Stimulated activated CD4-positive, alpha-beta T cell treated with anti-CD3 and anti-CD28 coated beads, Interleukin-4, amount 100 ng/mL, for 4 hours (primary cell): ENCODE measurements around the gene GAR1.
"Not testable (repeated sequence)": the region's sequence is repeated elsewhere in the genome, so short reads cannot be mapped to it uniquely, and the experiment has no call there.

Experiments
- DNase-seq, 2 experiments: peaks; one replicate each; pipeline ENCODE4 v3.0.0-alpha.2; 2020

Gene GAR1

DNA sequence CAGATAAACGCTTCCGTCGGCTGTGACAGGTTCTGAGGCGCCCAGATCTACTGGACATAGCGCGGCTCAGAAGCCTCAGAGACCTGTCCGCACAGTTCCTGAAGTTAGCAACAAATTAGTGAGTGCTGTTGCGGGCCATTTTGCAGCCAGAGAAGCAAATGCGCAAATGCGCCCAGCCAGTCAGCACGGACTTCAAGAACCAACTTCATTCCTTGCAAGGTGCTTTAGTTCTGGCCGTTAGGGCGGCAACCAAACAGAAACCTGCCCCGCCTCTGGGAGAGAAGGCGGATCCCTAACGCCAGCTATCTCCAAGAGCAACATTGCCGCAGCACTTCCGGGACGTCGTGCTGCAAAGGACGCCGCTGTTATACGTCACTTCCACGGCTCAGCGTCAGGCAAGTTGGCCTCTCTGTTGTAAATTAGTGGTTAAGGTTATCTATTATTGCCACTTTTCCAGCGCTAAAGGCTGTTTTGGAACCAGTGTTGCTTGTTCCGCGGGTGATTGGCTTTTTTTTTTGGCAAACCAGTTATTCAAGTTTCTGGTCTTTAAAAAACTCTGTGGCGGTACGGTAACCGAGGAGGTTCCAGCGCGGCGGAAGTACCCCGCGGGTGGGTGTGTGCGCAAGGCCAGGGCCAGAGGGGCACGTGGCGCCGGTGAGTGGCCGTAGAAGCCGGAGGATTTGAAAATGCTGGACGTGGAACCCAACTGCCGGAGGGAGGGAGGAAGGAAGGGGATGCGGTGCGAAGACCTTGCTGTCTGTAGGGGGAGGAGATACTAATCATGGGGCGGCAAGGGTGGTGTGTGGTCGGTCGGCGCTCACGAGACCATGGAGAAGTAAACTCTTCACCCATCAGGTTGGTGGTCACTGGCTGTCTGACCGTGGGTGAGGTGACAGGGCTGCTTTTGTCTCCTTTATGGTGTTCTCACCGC lies at the start of gene GAR1:
TSS of gene GAR1 (plus strand) at position 612 of the 931 bp plus-strand sequence. CDS start 403 bp downstream, outside the sequence.
- peak; percentile 76 to 88 for DNase-seq

DNA sequence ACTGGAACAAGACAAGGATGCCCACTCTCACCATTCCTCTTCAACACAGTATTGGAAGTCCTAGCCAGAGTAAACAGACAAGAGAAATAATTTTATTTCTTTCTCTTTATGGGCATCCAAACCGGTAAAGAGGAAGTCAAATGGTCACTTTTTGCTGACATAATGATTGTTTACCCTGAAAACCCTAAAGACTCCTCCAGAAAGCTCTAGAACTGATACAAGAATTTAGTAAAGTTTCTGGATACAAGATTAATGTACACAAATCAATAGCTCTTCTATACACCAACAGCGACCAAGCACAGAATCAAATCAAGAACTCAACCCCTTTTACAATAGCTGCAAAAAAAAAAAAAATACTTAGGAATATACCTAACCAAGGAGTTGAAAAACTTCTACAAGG lies 33.5 kb upstream of the GAR1 start:
- DNase-seq = not testable (repeated sequence)

DNA sequence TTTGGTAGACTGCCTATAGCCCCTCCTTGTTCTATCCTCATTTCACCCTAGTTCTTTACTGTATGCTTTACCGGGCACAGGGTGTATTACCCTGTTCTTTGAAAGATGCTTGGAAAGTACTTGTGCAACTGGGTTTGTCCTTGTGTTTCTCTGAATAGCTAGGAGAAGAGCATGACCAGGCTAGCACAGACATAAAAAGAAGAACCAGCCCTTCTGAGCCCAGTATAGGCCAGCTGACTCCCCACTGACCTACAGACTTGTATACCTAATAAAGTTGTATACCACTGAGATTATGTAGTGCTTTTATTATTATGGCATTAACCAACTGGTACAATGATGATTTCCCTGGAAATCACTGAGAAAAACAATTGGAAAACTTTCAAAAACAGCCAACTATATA lies 28.7 kb upstream of the GAR1 start:
- no peak for DNase-seq

DNA sequence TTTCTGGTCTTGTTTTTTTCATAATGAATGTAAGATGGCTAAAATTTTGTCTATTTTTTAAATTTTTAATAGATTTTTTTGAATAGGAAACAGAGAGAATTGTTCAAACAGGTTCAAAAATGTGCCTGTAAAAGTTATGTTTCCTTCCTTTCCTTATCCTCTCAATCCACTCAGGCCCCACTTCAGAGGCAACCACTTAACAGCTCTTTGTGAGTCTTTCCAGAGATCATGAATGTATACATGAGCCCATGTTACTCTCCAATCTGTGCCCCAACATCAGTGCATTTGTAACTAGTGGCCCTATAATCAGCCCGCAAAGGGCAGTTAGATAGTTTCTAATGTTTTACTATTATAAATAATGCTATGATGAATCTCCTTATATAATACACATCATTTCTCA lies 27.8 kb upstream of the GAR1 start:
- no peak for DNase-seq

DNA sequence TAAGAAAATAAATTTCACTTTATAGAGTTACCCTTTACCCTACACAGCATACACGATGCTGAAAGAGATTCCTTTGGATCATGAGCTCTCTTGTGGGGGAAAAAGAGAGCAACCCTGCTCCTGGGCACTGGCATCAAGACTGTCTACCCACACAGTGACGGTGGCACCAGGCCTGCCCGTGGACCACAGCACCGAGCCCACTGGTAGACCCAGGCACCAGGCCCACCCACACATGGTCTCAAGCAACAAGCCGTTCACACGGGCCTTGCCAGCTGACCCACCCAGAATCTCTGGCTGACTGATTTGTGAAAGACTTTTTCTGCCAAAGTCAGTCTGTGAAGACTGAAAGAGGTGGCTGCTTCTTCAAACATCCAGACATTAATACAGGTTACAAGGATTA lies 20.5 kb upstream of the GAR1 start:
- DNase-seq = no peak

DNA sequence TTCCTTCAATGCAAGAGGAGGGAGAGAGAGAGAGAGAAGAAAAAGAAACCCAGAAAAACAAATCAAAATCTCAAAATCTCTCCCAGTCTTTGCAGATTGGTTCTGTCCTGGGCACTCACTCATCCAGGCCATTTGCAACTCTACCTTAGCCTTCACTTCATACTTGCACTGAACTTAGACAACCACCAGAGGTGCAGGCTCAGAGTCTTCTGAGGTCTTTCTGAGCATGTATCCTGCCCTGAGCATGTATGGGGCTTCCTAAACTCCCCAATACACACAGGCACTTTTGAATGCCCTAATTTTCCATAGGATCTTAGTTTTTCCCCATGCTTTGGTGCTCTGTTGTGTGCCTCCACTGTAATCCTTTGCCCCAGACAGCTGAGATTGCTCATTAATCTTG lies 16.7 kb upstream of the GAR1 start:
- no peak for DNase-seq

DNA sequence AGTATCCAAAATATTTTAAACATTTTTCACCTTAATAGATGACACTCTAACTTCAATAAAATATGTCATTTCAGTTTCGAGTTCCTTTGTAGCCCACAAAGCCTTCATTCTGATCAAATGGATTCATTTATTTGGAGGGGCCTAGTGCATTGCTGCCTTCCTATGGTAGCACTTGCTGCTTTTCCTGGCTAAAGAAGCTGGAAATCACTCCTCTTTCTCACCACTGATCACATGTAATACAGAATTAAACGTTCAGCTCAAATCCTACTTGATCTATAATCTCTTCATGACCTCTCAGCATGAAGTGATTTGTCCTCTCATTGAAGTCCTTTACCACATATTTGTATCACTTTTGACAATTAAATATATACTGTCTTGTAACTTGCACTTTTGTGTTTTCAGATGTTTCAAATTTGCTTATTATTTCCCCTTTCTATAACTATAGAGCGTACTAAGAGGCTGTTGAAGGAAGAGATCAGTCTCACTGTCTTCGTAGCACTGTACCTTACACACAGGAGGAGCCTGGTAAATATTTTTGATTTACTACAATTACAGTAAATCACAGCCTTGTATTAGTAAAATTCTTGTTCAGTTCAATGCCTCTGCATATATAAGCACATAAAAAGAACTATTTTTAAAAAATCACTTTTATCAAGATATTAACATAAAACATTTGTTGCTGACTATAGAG lies 14.3 kb upstream of the GAR1 start:
- DNase-seq = no peak

DNA sequence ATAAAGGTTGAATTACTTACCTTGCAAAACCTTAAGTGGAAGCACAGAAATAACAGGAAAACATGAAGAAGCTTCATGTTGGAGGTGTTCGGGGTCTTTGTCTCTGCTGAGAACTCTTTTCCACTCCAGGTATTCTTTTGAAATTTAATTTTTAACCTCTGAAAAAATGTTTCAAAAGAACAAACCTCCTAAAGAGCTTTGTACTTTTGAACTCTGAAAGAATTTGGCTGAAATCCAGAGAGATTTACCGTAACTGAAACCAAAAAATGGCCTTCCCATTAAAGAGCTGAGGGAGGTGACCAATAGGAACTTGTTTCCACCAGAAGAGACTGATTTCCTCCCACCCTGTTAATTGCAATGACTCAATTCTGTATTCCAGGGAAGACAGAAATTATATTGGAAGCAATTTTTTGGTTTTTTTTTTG lies 13.7 kb upstream of the GAR1 start, which contains the start of gene CFI:
TSS of gene CFI (minus strand) at position 105 of the 425 bp plus-strand sequence. CDS start at position 77, 28 bp downstream.
- no peak for DNase-seq

DNA sequence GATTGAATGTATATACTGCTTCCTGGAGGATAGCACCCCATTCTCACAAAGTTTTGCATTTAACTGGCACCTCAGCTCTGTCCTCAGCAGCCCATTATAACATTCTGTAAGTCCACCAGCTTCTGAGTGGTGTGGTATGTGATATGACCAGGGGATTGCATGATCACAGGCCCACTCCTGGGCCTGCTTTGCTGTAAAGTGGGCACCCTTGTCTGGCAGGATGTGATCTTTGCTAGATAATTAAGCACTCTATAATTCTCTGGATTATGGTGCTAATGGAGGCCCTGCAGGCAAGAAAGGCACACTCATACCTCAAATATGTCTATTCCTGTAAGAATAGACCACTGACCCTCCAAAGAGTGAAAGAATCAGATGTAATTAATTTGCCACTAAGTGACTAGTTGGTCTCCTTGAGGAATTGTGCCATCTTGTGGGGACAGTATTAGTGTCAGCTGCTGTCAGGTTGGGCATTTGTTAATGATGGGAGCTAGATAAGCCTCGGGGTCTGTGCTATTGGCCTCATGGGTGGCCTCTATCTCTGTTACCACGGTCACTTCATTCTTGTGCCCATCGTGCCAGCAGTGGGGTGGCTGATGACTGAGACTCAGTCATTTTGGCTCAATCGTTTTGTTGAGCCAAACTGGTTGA lies 11.5 kb upstream of the GAR1 start:
- DNase-seq = no peak

DNA sequence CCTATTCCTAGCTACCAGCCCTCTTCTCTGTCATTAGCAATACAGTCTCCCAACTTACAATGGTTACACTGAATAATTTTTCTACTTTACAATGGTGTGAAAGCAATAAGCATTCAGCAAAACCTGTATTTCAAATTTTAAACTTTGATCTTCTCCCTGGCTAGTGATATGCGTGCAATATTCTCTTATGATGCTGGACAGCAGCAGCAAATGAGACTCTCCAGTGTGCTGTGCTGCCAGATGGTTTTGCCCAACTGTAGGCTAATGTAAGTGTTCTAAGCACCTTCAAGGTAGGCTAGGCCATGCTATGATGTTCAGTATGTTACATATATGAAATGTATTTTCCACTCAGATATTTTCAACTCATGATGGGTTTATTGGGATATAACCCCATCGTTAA lies 5.9 kb upstream of the GAR1 start:
- DNase-seq = no peak

DNA sequence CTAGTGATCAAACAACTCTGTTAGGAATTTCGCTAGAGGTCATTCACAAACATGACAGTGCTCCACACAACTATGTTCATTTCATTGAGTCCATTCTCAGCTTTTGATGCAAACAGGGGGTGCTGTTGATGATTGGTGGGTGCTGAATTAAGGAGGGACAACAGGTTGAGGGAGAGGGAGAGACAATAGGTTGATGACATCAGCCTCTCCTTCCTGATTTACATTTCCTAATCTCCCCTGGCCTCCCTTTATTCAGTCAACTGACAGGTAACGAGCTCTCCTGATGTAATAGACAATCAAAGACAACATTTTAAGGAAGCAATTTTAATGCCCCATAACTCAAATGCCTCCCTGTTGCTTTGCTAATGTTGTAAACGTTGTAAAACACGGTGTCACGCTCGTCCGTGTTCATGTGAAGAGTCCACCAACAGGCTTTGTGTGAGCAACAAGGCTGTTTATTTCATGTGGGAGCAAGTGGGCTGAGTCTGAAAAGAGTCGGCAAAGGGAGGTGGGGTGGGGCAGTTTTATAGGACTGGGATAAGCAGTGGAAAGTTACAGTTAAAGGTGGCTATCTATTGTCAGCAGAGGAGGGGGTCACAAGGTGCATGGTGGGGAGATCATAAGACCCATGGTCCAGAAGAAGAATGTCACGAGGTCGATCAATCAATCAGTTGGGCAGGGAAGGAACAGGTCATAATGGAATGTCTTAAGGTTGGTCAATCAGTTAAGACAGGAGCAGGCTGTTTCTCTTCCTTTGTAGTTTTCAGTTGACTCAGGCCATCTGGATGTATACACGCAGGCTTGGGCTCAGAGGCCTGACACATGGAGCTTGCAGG lies 4.8 kb upstream of the GAR1 start:
- no peak for DNase-seq

DNA sequence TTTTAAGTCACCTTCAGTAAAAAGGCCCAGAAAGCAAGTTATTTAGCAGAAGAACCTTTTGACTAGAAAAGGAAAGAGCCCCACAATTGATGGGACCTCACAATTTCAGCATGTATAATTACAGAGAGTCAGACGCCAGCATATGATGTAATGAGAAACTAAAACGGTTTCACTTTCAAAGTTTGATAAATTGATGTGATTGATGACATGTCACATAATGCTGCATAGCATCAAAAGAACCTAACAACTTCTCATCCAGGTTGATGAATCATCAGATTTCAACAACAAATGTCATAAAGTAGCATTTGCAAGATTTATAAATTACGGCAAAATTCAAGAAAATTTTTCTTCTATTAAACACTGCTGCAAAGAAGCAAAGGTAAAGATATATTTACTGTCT lies 3.9 kb upstream of the GAR1 start:
- no peak for DNase-seq

DNA sequence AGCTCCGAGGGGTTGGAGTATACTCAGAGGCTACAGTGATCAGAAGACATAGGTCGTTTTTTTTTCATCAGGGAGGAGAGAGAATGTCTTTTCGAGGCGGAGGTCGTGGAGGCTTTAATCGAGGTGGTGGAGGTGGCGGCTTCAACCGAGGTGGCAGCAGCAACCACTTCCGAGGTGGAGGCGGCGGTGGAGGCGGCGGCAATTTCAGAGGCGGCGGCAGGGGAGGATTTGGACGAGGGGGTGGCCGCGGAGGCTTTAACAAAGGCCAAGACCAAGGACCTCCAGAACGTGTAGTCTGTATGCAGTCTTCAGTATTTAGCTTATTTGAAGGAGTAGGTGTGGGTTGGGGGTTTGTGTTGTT lies 500 bp downstream of the GAR1 start:
- DNase-seq = peak; percentile 45 to 57

DNA sequence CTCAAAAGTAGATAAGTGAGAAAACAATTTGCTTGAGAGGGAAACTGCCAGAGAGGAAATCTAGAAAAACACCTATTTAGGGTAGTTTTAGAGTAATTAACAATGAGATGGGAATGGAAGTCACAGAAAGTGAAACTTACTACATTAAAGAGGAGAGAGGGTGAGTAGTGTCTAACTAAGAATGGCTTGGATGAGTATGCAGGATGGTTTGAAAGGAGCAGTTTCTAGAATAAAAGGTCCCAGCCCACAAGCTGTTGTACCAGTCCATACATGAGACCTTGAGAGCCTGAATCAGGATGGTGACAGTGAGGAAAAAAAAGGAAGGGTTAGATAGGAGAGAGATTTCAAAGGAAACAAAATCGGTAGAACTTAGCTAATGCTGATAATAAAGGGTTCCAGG lies 1.3 kb downstream of the GAR1 start:
- no peak for DNase-seq

DNA sequence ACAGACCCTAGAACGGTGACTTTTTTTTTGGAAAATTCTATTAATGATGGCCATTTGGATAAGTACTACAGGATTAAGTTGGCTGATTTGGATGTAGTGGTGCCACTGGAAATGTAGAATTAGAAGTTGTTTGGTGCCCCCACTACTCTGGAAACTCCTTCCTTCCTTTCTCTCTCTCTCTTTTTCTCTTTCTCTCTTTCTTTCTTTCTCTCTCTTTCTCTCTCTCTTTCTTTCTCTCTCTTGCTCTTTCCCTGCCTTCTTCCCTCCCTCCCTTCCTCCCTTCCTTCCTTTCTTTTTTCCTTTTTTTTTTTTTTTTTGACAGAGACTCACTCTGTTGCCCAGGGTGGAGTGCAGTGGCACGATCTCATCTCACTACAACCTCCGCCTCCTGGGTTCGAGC lies 2.7 kb downstream of the GAR1 start:
- no peak for DNase-seq

DNA sequence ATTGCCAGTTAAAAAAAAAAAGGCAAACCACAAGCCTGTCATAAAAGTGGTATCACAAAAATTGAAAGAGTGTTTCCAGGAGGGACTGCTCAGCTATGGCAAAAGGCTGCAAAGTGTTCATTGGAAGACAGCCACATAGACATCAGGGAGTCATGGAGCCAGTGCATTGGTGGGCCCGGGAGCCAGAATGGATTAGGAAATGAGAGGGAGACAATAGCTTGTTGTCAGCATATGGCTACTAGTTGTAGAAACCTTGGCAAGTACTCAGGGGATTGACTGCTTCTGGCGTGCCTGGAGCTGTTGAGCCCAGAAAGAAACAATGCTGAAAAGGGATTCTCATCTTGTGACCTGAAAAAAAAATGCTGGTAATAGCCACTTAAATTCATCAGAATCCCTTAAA lies 5.0 kb downstream of the GAR1 start:
- DNase-seq = no peak

DNA sequence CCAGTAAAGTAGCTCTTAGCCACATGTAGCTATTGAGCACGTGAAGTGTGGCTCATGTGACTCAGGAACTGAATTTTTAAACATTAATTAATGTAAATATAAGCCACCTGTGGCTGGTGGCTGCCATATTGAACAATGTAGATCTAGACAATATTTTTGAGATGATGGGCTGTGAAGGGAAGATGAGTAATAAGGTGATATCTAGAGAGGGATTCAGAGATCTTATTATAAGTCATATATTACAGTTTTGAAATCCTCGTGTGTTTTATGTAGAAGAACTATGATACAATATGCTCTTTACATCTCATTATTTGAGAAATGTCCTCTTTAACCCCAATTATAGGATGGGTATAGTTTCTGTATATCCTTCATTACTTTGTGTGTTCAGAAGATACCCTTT lies 5.6 kb downstream of the GAR1 start:
- DNase-seq = no peak

DNA sequence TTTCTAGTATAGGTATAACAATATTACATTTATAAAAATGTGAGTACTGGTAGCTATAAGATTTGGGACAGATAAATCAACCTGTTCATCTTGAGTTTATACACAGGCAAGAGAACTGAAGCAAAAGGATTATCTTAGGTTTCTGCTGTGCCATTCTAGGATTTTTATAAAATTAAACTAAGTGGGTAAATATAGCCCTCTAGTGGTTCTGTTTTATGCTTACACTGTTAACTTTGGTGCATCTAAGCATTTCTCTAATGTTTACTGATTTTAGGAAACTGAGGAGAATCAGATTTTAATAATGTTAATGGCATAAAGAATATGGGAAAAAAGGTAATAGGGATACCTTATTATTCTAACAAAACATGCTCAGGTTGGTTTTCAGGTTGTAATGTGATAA lies 11.2 kb downstream of the GAR1 start:
- no peak for DNase-seq

DNA sequence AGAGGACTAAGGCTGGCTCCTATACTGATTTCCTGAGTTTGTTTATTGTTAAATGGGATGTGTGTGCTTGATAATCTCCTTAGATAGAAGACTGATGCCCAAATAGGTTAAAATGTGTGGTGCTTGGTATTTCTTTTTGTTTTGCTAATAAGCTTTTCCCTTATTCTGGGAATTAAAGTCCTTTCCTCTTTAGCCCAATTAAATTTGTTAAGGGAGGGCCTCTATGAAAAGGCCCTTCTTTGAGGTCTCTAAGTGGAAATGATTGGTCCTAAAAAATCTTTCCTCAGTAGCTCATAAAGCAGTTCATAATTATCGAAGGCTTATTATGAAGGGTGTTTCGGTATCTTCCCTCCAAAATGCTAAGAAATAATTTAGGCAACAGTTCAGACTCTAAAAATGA lies 12.1 kb downstream of the GAR1 start, which contains the start of gene RRH:
TSS of gene RRH (plus strand) at position 301 of the 400 bp plus-strand sequence. CDS start at position 357, 56 bp downstream.
- no peak for DNase-seq

DNA sequence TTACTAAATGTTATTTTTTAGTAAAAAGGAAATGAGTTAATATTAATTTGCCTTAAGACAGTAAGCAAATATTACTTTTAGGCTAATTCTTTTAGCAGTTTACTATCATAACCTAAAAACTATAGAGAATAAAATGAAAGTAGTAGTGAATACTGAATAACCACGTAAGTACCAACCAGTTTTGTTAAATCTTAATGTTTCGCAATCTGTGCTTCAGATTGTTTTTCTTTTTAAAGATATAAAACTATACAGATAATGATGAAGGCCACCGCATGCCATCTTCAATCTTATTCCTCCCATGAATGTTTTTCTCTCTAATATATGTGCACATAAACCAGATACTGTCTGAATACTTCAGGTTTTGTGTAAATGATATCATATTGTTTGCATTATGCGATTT lies 18.2 kb downstream of the GAR1 start:
- no peak for DNase-seq

DNA sequence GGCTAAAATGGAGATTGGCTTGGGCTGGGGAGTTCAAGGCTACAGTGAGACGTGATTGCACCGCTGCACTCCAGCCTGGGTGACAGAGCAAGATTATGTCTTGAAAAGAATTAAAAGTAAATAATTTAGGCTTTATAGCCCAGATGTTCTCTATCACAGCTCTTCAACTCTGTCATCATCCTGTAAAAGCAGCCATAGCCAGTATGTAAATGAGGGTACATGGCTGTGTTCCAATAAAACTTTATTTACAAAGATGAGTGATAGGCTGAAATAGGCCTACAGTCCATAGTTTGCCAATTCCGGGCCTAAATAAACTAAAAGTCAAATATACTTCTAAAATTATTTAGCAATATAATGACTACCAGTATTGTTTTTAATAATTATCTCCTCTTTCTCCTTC lies 21.4 kb downstream of the GAR1 start:
- DNase-seq = no peak

DNA sequence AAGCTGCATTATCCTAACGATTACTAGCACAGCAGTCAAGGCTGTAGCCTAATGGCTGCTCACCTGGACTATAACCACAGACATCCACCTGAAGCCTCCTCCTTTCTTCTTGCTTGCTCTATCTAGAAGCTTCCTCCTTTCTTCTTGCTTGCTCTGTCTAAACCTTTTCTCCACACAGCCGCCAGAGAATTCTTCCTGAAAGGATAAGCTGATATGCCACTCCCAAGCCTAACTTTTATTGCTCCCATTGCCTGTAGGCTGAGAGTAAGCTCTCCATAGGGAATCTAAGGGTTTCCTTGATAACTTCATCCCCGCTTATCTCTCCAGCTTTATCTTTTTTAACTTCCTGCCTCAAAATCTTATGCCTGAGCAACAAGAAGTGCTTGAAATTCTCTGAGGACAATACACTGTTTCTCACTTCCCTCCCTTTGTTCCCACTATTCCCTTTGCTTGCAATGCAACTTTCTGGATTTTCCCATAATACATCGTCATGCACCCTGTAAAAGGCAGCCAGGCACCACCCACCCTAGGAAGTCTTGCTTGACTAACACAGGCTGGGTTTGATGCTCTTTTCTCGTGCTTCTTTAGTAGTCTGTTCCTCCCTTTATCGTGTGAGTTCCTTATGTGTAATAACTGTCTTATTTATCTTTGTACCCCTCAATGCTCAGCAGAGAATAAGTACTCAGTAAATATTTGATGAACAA lies 31.0 kb downstream of the GAR1 start:
- DNase-seq = no peak
